HEK293 (cell line): Measurements from ENCODE around the gene TATDN2.
A peak's percentile ranks its signal among the peaks of the same experiment; 100 is the strongest.

Experiments used
- CTCF ChIA-PET: fragments of 350-600 bp; formaldehyde crosslinking; extraction: SDS; loops from one replicate; lab custom pipeline; 2021; ENCODE audit warnings: antibody characterized with exemption; lab: Yijun Ruan, JAX
- POLR2A ChIA-PET: fragments of 300-600 bp; formaldehyde crosslinking; extraction: SDS; loops from one replicate; lab custom pipeline; 2020; ENCODE audit warnings: antibody characterized with exemption, inconsistent platforms; lab: Yijun Ruan, JAX
- H3K27ac ChIP-seq: fragments of 200-500 bp; sonication (Bioruptor generic); 2 replicates; pipeline ENCODE4 v1.5.1; 2014; ENCODE audit warnings: low read depth, low read length, control low read depth, inconsistent platforms; ENCODE audit errors: extremely low read depth
- H3K36me3 ChIP-seq, 2 experiments: fragments of 200-500 bp in 1 of 2; sonication (Bioruptor generic) in 1 of 2; 1 replicate in 1 of 2; 2 replicates in 1 of 2; pipeline ENCODE4 v1.5.1; 2014 to 2017; ENCODE audit warnings: inconsistent platforms in 2 of 2, low read length in 2 of 2; ENCODE audit not compliant: control insufficient read depth in 2 of 2, insufficient read depth in 1 of 2
- H3K4me1 ChIP-seq: fragments of 200-500 bp; sonication (Bioruptor generic); 2 replicates; pipeline ENCODE4 v1.5.1; 2014; ENCODE audit warnings: mild to moderate bottlenecking, low read length, inconsistent platforms; ENCODE audit not compliant: control insufficient read depth, insufficient read depth
- H3K4me3 ChIP-seq: 2 replicates; pipeline ENCODE4 v1.5.1; 2011; ENCODE audit warnings: low read depth, mild to moderate bottlenecking, control low read depth, low read length, moderate library complexity
- H3K9me3 ChIP-seq: fragments of 200-500 bp; sonication (Bioruptor generic); 2 replicates; pipeline ENCODE4 v1.5.1; 2014; ENCODE audit warnings: low read depth, low read length, inconsistent platforms; ENCODE audit not compliant: control insufficient read depth, insufficient read depth
- BCL11A ChIP-seq: fragments of 450-650 bp; formaldehyde crosslinking; IDR thresholded peaks from 2 replicates; pipeline ENCODE4 v1.5.1; 2016; ENCODE audit warnings: low read depth, missing biosample characterization, missing genetic modification characterization
- ELK4 ChIP-seq: IDR thresholded peaks from 2 replicates; pipeline ENCODE4 v1.6.1; 2011; ENCODE audit warnings: mild to moderate bottlenecking, low read depth, low read length, borderline replicate concordance
- GLIS2 ChIP-seq: fragments of 450-650 bp; formaldehyde crosslinking; IDR thresholded peaks from 2 replicates; pipeline ENCODE4 v1.5.1; 2016; ENCODE audit warnings: missing biosample characterization, missing genetic modification characterization
- KLF8 ChIP-seq: fragments of 450-650 bp; formaldehyde crosslinking; IDR thresholded peaks from 2 replicates; pipeline ENCODE4 v1.5.1; 2016; ENCODE audit warnings: missing biosample characterization, missing genetic modification characterization
- MZF1 ChIP-seq: fragments of 450-650 bp; formaldehyde crosslinking; IDR thresholded peaks from 2 replicates; pipeline ENCODE4 v1.5.1; 2017; ENCODE audit warnings: missing biosample characterization, missing genetic modification characterization, borderline replicate concordance
- PRDM1 ChIP-seq: fragments of 450-650 bp; formaldehyde crosslinking; IDR thresholded peaks from 2 replicates; pipeline ENCODE4; 2016; ENCODE audit warnings: missing biosample characterization, missing genetic modification characterization
- TRIM28 ChIP-seq: IDR thresholded peaks from 2 replicates; pipeline ENCODE4 v1.6.1; 2011; ENCODE audit warnings: low read length, control low read depth, borderline replicate concordance
- ZBTB10 ChIP-seq: fragments of 450-650 bp; formaldehyde crosslinking; IDR thresholded peaks from 2 replicates; pipeline ENCODE4 v1.5.1; 2016; ENCODE audit warnings: missing biosample characterization, missing genetic modification characterization
- ZBTB11 ChIP-seq: fragments of 450-650 bp; formaldehyde crosslinking; conservative IDR thresholded peaks from 2 replicates; pipeline ENCODE4 v1.5.1; 2016; ENCODE audit warnings: low read depth, missing biosample characterization, missing genetic modification characterization
- ZIC2 ChIP-seq: fragments of 450-650 bp; formaldehyde crosslinking; IDR thresholded peaks from 2 replicates; pipeline ENCODE4 v1.5.1; 2016; ENCODE audit warnings: missing biosample characterization, missing genetic modification characterization
- ZNF146 ChIP-seq: fragments of 450-650 bp; formaldehyde crosslinking; IDR thresholded peaks from 2 replicates; pipeline ENCODE4 v1.5.1; 2016; ENCODE audit warnings: missing biosample characterization, missing genetic modification characterization
- ZNF23 ChIP-seq: fragments of 450-650 bp; formaldehyde crosslinking; IDR thresholded peaks from 2 replicates; pipeline ENCODE4 v1.5.1; 2016; ENCODE audit warnings: missing biosample characterization, missing genetic modification characterization, borderline replicate concordance
- ZNF24 ChIP-seq: fragments of 450-650 bp; formaldehyde crosslinking; IDR thresholded peaks from 2 replicates; pipeline ENCODE4 v1.5.1; 2016; ENCODE audit warnings: missing biosample characterization, missing genetic modification characterization
- ZNF549 ChIP-seq: fragments of 450-650 bp; IDR thresholded peaks from 2 replicates; pipeline ENCODE4 v1.5.1; 2018; ENCODE audit warnings: missing biosample characterization, missing genetic modification characterization, mild to moderate bottlenecking, inconsistent platforms, moderate library complexity
- ZNF600 ChIP-seq: fragments of 450-650 bp; formaldehyde crosslinking; IDR thresholded peaks from 2 replicates; pipeline ENCODE4 v1.5.1; 2016; ENCODE audit warnings: missing biosample characterization, missing genetic modification characterization
- ZNF747 ChIP-seq: fragments of 450-650 bp; formaldehyde crosslinking; IDR thresholded peaks from 2 replicates; pipeline ENCODE4 v1.5.1; 2016; ENCODE audit warnings: missing biosample characterization, missing genetic modification characterization
- ZNF843 ChIP-seq: fragments of 450-650 bp; formaldehyde crosslinking; IDR thresholded peaks from 2 replicates; pipeline ENCODE4 v1.5.1; 2016; ENCODE audit warnings: missing biosample characterization, missing genetic modification characterization

Gene TATDN2

GRCh38 chr3:10309736-10310135 lies 61.5 kb downstream of the TATDN2 start:
- no peak overlapping the region for H3K4me3 ChIP-seq
- H3K27ac ChIP-seq: no peak overlapping the region
- H3K36me3 ChIP-seq: peaks cover 21 to 95% of the 10 kb centered on the region in 2 experiments
- CTCF ChIA-PET: interaction anchor here (1.3 kb wide), 1 partner anchor 11 kb away, joined by 4 read pairs; the partner anchor contains the start of gene SEC13
- POLR2A ChIA-PET: interaction anchor here (1.0 kb wide), 1 partner anchor 12 kb away, joined by 3 read pairs; the partner anchor contains the start of gene SEC13
- TF ChIP-seq PRDM1 (tag by site-specific recombination): 0 out of 2 replicates have a peak, but pooled peaks have one; percentile 5
- TF ChIP-seq ZNF23 (tag by site-specific recombination): no peak
- H3K4me1 ChIP-seq: no peaks in the 10 kb centered on the region
- no peaks in the 10 kb centered on the region for H3K9me3 ChIP-seq

GRCh38 chr3:10310578-10310977 lies 62.3 kb downstream of the TATDN2 start:
- Histone ChIP-seq H3K4me3 (no peak overlapping the region), H3K9me3 (no peaks in the 10 kb centered on the region), H3K4me1 (no peaks in the 10 kb centered on the region), H3K36me3 (peaks cover 21 to 95% of the 10 kb centered on the region in 2 experiments), H3K27ac (no peak overlapping the region)
- ChIA-PET POLR2A (no interaction called here), CTCF (no interaction called here)
- TF ChIP-seq ZNF146 (tag by site-specific recombination) (peak; percentile 59), ELK4 (no peak), ZBTB11 (tag by site-specific recombination) (no peak)

- Histone ChIP-seq H3K4me3 (no peak overlapping the region), H3K4me1 (no peaks in the 10 kb centered on the region), H3K9me3 (no peaks in the 10 kb centered on the region), H3K36me3 (peaks cover 21 to 94% of the 10 kb centered on the region in 2 experiments), H3K27ac (no peak overlapping the region)
- ChIA-PET CTCF (interaction anchor here (0.7 kb wide), 1 partner anchor 34 kb away, joined by 3 read pairs; no protein-coding TSS in a partner anchor), POLR2A (no interaction called here)
- peak; percentile 97 for TF ChIP-seq ZIC2
- TF ChIP-seq ZNF600 (tag by site-specific recombination): 0 out of 2 replicates have a peak, but pooled peaks have one; percentile 39
- TF ChIP-seq ZBTB10 (tag by site-specific recombination): no peak
- TF ChIP-seq, all 188 proteins: peak for 2
Measured at GRCh38 chr3:10311710-10312109, 63.5 kb downstream of the TATDN2 start.

- CTCF ChIA-PET: interaction anchor here (0.7 kb wide), 1 partner anchor 33 kb away, joined by 3 read pairs; no protein-coding TSS in a partner anchor
Measured at GRCh38 chr3:10312391-10312790, 64.1 kb downstream of the TATDN2 start.

More at GRCh38 chr3:10312391-10312790, 64.1 kb downstream of the TATDN2 start:
- H3K4me1 ChIP-seq: no peaks in the 10 kb centered on the region
- no peak overlapping the region for H3K27ac ChIP-seq
- POLR2A ChIA-PET: no interaction called here
- peaks cover 21 to 95% of the 10 kb centered on the region in 2 experiments for H3K36me3 ChIP-seq
- H3K9me3 ChIP-seq: no peaks in the 10 kb centered on the region
- TF ChIP-seq TRIM28: no peak
- TF ChIP-seq ZNF843 (tag by site-specific recombination): no peak
- TF ChIP-seq GLIS2 (tag by site-specific recombination): no peak
- TF ChIP-seq ZNF24 (tag by site-specific recombination): no peak
- TF ChIP-seq MZF1 (tag by site-specific recombination): no peak
- no peak for TF ChIP-seq BCL11A
- TF ChIP-seq ZNF549 (tag by site-specific recombination): no peak
- TF ChIP-seq KLF8 (tag by site-specific recombination): no peak
- no peak for TF ChIP-seq ZNF747
- no peak overlapping the region for H3K4me3 ChIP-seq
